Activated CD4-positive, alpha-beta T cell treated with anti-CD3 and anti-CD28 coated beads, Interleukin-2, amount 10 ng/mL, durations not matched to agents 7 days and 5 days (primary cell): ENCODE data around the gene TREX2. TPM values are rescaled to one million over a fixed set of nuclear protein-coding genes. Genes with fewer than 3 reads are reported as not detected.
A peak's percentile ranks its signal among the peaks of the same experiment; 100 is the strongest.

ENCODE experiments used
- CTCF ChIA-PET: fragments of 350-600 bp; sonication (Branson Sonifier 250); formaldehyde crosslinking; loops from one replicate; lab custom pipeline; 2021; ENCODE audit warnings: antibody characterized with exemption; lab: Charles Lee
- POLR2A ChIA-PET: fragments of 350-600 bp; sonication (Branson Sonifier 250); formaldehyde crosslinking; loops from one replicate; lab custom pipeline; 2021; ENCODE audit warnings: antibody characterized with exemption; lab: Charles Lee
- DNase-seq: peaks from one replicate; pipeline ENCODE4 v3.0.0-alpha.2; 2020
- H3K27ac Mint-ChIP-seq: one replicate; pipeline ENCODE4 v1.8.0; 2021; ENCODE audit warnings: mild to moderate bottlenecking, moderate library complexity, mixed read lengths
- H3K27me3 Mint-ChIP-seq: one replicate; pipeline ENCODE4 v1.8.0; 2021; ENCODE audit warnings: mixed read lengths
- H3K36me3 Mint-ChIP-seq: one replicate; pipeline ENCODE4 v1.8.0; 2021; ENCODE audit warnings: low read depth, mixed read lengths
- H3K4me1 Mint-ChIP-seq: one replicate; pipeline ENCODE4 v1.8.0; 2021; ENCODE audit warnings: mixed read lengths
- H3K4me3 Mint-ChIP-seq: one replicate; pipeline ENCODE4 v1.8.0; 2021; ENCODE audit warnings: mild to moderate bottlenecking, moderate library complexity, mixed read lengths
- H3K9me3 Mint-ChIP-seq: one replicate; pipeline ENCODE4 v1.8.0; 2021; ENCODE audit warnings: mixed read lengths
- total RNA-seq, 2 experiments: library from RNA; stranded (reverse); gene quantifications; one replicate each; pipeline ENCODE4 v1.2.3, GENCODE V29; 2021

The TREX2 gene
- total RNA-seq, 2 experiments from 2014 or later, result 3.0 to 3.4 TPM

GRCh38 chrX:153473126-153473525, 27.3 kb upstream of the TREX2 start:
- Mint-ChIP-seq H3K4me1 (peaks cover 20% of the 10 kb centered on the region), H3K36me3 (no peaks in the 10 kb centered on the region), H3K27me3 (peaks cover 6% of the 10 kb centered on the region), H3K9me3 (no peaks in the 10 kb centered on the region), H3K4me3 (no peak overlapping the region), H3K27ac (no peak overlapping the region)
- ChIA-PET CTCF (interaction anchor here (1.3 kb wide), 1 partner anchor 532 kb away, joined by 3 read pairs; no protein-coding TSS in a partner anchor), POLR2A (no interaction called here)
- DNase-seq, result no peak

DNA sequence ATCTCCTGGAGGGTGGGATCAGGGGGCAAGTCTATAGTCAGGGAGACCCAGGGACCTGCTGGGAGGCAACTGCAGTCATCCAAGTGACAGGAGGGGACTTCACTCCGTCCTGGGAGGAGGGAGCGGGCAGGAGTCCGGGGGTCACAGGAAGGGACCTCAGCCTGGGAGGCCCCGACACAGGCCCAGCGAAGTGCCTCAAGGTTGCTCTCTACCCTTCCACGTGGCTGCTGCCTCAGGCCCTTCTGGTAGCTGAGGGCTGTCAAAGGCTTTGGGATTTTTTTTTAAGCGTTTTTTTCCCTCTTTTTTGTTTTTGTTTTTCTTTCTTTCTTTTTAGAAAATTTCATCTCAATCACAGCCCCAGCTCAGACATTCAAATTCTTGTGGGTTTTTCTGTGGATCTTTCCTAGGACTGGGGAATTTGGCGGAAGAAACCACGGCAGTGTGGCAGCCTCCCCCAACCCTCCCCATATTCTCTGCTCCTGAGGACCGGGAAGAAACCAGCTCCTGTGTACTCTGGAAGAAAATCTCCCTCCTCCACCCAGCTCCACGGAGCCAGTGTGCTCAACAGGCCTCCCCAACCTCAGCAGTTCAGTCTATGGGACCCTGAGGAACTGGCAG, 25.9 kb upstream of the TREX2 start:
- peaks cover 24% of the 10 kb centered on the region for H3K4me1 Mint-ChIP-seq
- peaks cover 6% of the 10 kb centered on the region for H3K27me3 Mint-ChIP-seq
- no peak overlapping the region for H3K4me3 Mint-ChIP-seq
- POLR2A ChIA-PET, result no interaction called here
- no peaks in the 10 kb centered on the region for H3K36me3 Mint-ChIP-seq
- CTCF ChIA-PET, result interaction anchor here (0.5 to 3.4 kb wide), 4 partner anchors 8 to 120 kb away, joined by 3 to 30 read pairs (median 5); no protein-coding TSS in a partner anchor
- no peaks in the 10 kb centered on the region for H3K9me3 Mint-ChIP-seq
- no peak overlapping the region for H3K27ac Mint-ChIP-seq
- no peak for DNase-seq

DNA sequence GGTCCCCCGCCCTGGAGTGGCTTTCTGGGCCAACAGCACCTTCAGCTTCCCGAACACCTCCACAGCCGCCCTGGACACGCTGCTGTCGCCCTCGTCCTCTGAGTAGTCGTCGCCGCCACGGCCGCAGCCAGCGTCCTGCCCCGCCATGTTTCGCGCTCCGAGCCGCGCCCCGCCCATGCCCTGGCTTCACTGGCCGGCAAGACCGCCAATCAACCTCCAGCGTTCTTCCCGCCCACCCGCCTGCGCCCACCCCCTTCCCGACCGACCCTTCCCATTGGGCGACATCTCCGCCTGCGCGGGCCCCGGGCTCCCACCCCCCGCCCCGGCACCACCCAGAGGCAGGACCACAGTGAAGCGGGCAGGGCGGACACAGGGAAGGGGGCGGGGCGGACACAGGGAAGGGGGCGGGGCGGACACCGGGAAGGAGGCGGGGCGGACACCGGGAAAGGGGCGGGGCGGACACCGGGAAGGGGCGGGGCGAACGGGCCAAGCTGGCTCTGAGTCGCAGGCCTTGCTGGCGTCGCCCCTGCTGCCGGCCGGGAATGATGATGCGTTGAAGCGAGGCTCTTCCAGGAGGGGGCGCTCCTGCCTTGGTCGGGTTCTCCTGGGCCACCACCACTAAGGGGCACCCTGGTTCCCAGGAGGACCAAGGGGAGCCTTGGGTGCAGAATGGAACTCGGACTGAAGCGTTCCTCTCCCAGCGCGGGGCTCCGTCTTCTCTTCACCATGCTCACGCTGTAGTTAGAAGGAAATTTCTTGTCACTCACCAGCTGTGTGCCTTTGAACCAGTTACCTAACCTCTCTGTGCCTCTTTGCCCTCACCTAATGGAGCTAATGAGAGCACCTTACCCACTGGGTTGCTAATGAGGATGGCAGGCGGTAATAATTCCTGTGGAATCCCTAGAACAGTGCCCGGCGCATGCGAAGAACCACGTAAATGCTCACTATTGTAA, 24.8 kb upstream of the TREX2 start, which contains the start of gene HAUS7:
Gene HAUS7, minus strand, starts transcription at position 166 of the 953 bp plus-strand sequence. Its CDS starts 19 bp downstream, at position 147.
- Mint-ChIP-seq H3K9me3 (no peaks in the 10 kb centered on the region), H3K27ac (peak within 1 kb of the TSS; percentile 89)
- CTCF ChIA-PET, result interaction anchor here (0.6 to 3.4 kb wide), 8 partner anchors 9 to 439 kb away, joined by 3 to 30 read pairs (median 3); no protein-coding TSS in a partner anchor

DNA sequence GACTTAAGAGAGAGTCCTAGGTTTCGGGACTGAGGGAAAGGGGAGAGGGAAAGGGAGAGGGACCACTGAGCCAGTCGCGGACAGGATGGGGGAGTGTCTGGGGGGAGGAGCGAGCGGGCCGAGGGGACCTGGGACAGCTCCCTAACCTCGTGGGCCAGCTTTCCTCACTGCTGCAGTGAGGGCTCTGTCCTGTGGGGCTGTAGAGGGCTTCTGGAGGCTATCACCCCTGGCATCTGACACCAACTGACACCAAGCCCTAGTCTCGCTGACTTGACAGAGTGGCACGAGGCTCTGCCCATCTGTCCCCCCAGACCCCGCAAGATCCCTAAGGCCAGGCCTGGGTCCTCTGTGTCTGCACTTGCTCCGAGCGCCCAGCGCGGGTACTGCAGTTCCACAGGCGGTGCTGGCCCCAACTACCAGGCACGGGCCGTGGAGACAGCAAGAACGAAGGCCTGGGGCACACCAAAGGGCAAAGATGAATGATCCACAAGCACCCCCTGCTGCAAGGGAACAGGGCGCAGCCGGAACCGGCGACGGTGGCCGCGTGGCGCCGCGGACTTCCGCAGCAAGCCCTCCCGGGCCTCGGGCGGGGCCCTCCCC, 24.1 kb upstream of the TREX2 start:
- peak; percentile 53 for DNase-seq
- H3K4me1 Mint-ChIP-seq, result peaks cover 21% of the 10 kb centered on the region
- CTCF ChIA-PET, result interaction anchor here (0.6 to 3.4 kb wide), 7 partner anchors 8 to 438 kb away, joined by 3 to 30 read pairs (median 3); no protein-coding TSS in a partner anchor
- no peaks in the 10 kb centered on the region for H3K27me3 Mint-ChIP-seq
- H3K4me3 Mint-ChIP-seq, result peak overlapping the region; percentile 79
- POLR2A ChIA-PET, result no interaction called here
- no peaks in the 10 kb centered on the region for H3K36me3 Mint-ChIP-seq
- H3K27ac Mint-ChIP-seq, result peak overlapping the region; percentile 89
- no peaks in the 10 kb centered on the region for H3K9me3 Mint-ChIP-seq

More for the DNA sequence above, 24.8 kb upstream of the TREX2 start, which contains the start of gene HAUS7:
- DNase-seq, result peak; percentile 86
- POLR2A ChIA-PET, result no interaction called here
- peak within 1 kb of the TSS; percentile 79 for H3K4me3 Mint-ChIP-seq
- H3K4me1 Mint-ChIP-seq, result peaks cover 24% of the 10 kb centered on the region
- H3K36me3 Mint-ChIP-seq, result no peaks in the 10 kb centered on the region
- H3K27me3 Mint-ChIP-seq, result peaks cover 2% of the 10 kb centered on the region

- no peaks in the 10 kb centered on the region for H3K27me3 Mint-ChIP-seq
- no peak overlapping the region for H3K4me3 Mint-ChIP-seq
- H3K27ac Mint-ChIP-seq, result no peak overlapping the region
- peaks cover 16% of the 10 kb centered on the region for H3K4me1 Mint-ChIP-seq
- H3K36me3 Mint-ChIP-seq, result no peaks in the 10 kb centered on the region
- no peaks in the 10 kb centered on the region for H3K9me3 Mint-ChIP-seq
- no peak for DNase-seq
- ChIA-PET CTCF (interaction anchor here (1.1 to 1.5 kb wide), 2 partner anchors 42 to 436 kb away, joined by 3 read pairs; no protein-coding TSS in a partner anchor), POLR2A (no interaction called here)
Measured at GRCh38 chrX:153468008-153468580, 22.2 kb upstream of the TREX2 start.

GRCh38 chrX:153465691-153466380, 20.0 kb upstream of the TREX2 start:
- H3K4me1 Mint-ChIP-seq, result peaks cover 11% of the 10 kb centered on the region
- H3K4me3 Mint-ChIP-seq, result no peak overlapping the region
- POLR2A ChIA-PET, result no interaction called here
- no peaks in the 10 kb centered on the region for H3K9me3 Mint-ChIP-seq
- no peaks in the 10 kb centered on the region for H3K27me3 Mint-ChIP-seq
- H3K27ac Mint-ChIP-seq, result no peak overlapping the region
- CTCF ChIA-PET, result no interaction called here
- no peak for DNase-seq
- peaks cover 5% of the 10 kb centered on the region for H3K36me3 Mint-ChIP-seq

- Mint-ChIP-seq H3K36me3 (peaks cover 5% of the 10 kb centered on the region), H3K9me3 (no peaks in the 10 kb centered on the region), H3K4me3 (no peak overlapping the region), H3K27me3 (no peaks in the 10 kb centered on the region), H3K27ac (no peak overlapping the region), H3K4me1 (peaks cover 8% of the 10 kb centered on the region)
- ChIA-PET CTCF (no interaction called here), POLR2A (no interaction called here)
- no peak for DNase-seq
Measured at GRCh38 chrX:153464116-153464515, 18.3 kb upstream of the TREX2 start.

DNA sequence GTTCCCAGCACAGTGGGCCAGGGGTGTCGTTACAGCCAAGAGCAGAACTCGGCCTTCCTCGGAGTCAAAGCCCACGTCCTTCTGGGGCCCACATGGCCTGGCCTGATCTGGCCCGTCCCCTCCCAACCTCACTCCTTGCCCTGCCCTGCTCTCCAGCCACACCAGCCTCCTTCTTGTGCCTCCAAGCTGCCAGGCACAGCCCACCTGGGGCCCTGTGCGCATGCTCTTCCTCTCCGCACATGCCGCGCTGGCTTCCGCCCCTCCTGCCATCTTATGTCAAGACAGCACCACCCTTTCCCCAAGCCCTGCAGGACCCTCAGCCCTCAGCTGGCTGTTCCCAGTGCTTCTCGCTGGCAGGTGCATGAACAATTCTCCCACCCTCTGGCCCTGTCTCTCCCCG, 17.7 kb upstream of the TREX2 start:
- POLR2A ChIA-PET, result no interaction called here
- Mint-ChIP-seq H3K4me1 (peaks cover 4% of the 10 kb centered on the region), H3K27ac (no peak overlapping the region), H3K27me3 (no peaks in the 10 kb centered on the region), H3K4me3 (no peak overlapping the region), H3K36me3 (peaks cover 5% of the 10 kb centered on the region), H3K9me3 (no peaks in the 10 kb centered on the region)
- DNase-seq, result no peak
- CTCF ChIA-PET, result no interaction called here

GRCh38 chrX:153463031-153463430, 17.2 kb upstream of the TREX2 start:
- DNase-seq, result no peak
- peaks cover 5% of the 10 kb centered on the region for H3K36me3 Mint-ChIP-seq
- no peaks in the 10 kb centered on the region for H3K9me3 Mint-ChIP-seq
- no peak overlapping the region for H3K4me3 Mint-ChIP-seq
- ChIA-PET CTCF (no interaction called here), POLR2A (no interaction called here)
- H3K4me1 Mint-ChIP-seq, result peaks cover 4% of the 10 kb centered on the region
- no peaks in the 10 kb centered on the region for H3K27me3 Mint-ChIP-seq
- H3K27ac Mint-ChIP-seq, result no peak overlapping the region

GRCh38 chrX:153462291-153462690, 16.4 kb upstream of the TREX2 start:
- H3K27ac Mint-ChIP-seq, result no peak overlapping the region
- no peaks in the 10 kb centered on the region for H3K27me3 Mint-ChIP-seq
- no peak for DNase-seq
- H3K4me3 Mint-ChIP-seq, result no peak overlapping the region
- H3K36me3 Mint-ChIP-seq, result peaks cover 5% of the 10 kb centered on the region
- ChIA-PET CTCF (interaction anchor here (1.0 kb wide), 1 partner anchor 8 kb away, joined by 3 read pairs; the partner anchor contains the start of gene HAUS7), POLR2A (no interaction called here)
- H3K4me1 Mint-ChIP-seq, result no peaks in the 10 kb centered on the region
- no peaks in the 10 kb centered on the region for H3K9me3 Mint-ChIP-seq

- no peaks in the 10 kb centered on the region for H3K27me3 Mint-ChIP-seq
- ChIA-PET CTCF (interaction anchor here (0.5 to 0.6 kb wide), 2 partner anchors 15 to 23 kb away, joined by 3 read pairs; partner anchors contain the start of gene TREX2), POLR2A (no interaction called here)
- H3K27ac Mint-ChIP-seq, result no peak overlapping the region
- no peaks in the 10 kb centered on the region for H3K9me3 Mint-ChIP-seq
- H3K4me1 Mint-ChIP-seq, result no peaks in the 10 kb centered on the region
- DNase-seq, result peak; percentile 39
- H3K36me3 Mint-ChIP-seq, result peaks cover 5% of the 10 kb centered on the region
- no peak overlapping the region for H3K4me3 Mint-ChIP-seq
Measured at GRCh38 chrX:153460826-153461225, 15.0 kb upstream of the TREX2 start.

DNA sequence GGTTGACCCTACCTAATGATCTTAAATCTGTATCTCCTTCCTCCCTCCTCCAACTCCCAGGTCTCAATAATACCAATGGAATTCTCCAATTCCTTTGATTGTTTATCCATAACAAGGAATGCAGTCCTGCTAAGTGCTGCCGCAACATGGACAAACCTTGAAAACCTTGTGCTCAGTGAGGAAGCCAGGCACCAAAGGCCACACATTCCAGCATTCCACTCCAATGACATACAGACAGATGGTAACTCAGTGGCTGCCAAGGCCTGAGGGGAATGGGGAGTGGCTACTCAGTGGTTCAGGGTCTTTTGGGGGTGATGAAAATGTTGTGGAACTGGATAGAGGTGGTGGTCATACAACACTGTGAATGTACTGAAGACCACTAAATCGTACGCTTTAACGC, 14.1 kb upstream of the TREX2 start:
- ChIA-PET CTCF (no interaction called here), POLR2A (no interaction called here)
- no peaks in the 10 kb centered on the region for H3K27me3 Mint-ChIP-seq
- no peak overlapping the region for H3K4me3 Mint-ChIP-seq
- no peak for DNase-seq
- no peaks in the 10 kb centered on the region for H3K9me3 Mint-ChIP-seq
- H3K36me3 Mint-ChIP-seq, result peaks cover 5% of the 10 kb centered on the region
- no peak overlapping the region for H3K27ac Mint-ChIP-seq
- H3K4me1 Mint-ChIP-seq, result no peaks in the 10 kb centered on the region
